Hepatocyte (in vitro differentiated cells): ENCODE results near the gene RPGRIP1L.

Source experiments
- EZH2 ChIP-seq: fragments of 200-600 bp; sonication (generic); IDR thresholded peaks from 2 replicates; pipeline ENCODE4 v1.6.1; 2016; ENCODE audit warnings: antibody characterized with exemption, mild to moderate bottlenecking, borderline replicate concordance
- EZH2phosphoT487 ChIP-seq: fragments of 200-600 bp; sonication (generic); IDR thresholded peaks from one replicate; pipeline ENCODE4 v1.6.1; 2018; ENCODE audit warnings: antibody characterized with exemption, mild to moderate bottlenecking, low read depth, moderate library complexity; ENCODE audit not compliant: unreplicated experiment, severe bottlenecking
- TF ChIP-seq, protein P1 (sequence below): fragments of 200-600 bp; sonication (generic); IDR thresholded peaks from 2 replicates; pipeline ENCODE4 v1.5.1; 2016; ENCODE audit warnings: antibody characterized with exemption, mild to moderate bottlenecking; ENCODE audit not compliant: poor library complexity

DNA sequence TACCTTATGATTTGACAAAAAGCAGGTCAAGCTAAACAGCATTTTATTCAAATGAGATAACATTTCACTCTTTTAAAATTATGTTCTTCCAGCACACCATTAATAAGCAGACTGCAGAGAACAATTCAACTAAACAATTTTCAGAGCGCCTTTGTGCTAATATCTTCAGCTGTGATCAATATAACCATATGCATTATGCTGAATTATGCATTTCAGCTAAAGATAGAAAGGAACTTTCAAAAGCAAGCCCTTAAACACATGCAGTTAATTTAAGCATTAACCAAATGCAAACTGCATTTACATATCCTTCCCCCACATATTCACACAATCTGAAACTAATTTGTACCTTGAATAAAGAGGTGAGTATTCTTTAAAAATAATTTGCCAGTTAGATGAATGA is 41.6 kb downstream of the RPGRIP1L start:
- TF ChIP-seq, protein P1, sequence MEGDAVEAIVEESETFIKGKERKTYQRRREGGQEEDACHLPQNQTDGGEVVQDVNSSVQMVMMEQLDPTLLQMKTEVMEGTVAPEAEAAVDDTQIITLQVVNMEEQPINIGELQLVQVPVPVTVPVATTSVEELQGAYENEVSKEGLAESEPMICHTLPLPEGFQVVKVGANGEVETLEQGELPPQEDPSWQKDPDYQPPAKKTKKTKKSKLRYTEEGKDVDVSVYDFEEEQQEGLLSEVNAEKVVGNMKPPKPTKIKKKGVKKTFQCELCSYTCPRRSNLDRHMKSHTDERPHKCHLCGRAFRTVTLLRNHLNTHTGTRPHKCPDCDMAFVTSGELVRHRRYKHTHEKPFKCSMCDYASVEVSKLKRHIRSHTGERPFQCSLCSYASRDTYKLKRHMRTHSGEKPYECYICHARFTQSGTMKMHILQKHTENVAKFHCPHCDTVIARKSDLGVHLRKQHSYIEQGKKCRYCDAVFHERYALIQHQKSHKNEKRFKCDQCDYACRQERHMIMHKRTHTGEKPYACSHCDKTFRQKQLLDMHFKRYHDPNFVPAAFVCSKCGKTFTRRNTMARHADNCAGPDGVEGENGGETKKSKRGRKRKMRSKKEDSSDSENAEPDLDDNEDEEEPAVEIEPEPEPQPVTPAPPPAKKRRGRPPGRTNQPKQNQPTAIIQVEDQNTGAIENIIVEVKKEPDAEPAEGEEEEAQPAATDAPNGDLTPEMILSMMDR = no peak
- TF ChIP-seq EZH2 = no peak
- TF ChIP-seq EZH2phosphoT487 = no peak
